Measurements from ENCODE around the gene ADAM12. TPM values are rescaled to one million over a fixed set of nuclear protein-coding genes. Genes with fewer than 3 reads are reported as not detected.

Gene ADAM12
- total and polyA plus RNA-seq, 2 donors from 2014 or later = 0.26 to 3.3 TPM

DNA sequence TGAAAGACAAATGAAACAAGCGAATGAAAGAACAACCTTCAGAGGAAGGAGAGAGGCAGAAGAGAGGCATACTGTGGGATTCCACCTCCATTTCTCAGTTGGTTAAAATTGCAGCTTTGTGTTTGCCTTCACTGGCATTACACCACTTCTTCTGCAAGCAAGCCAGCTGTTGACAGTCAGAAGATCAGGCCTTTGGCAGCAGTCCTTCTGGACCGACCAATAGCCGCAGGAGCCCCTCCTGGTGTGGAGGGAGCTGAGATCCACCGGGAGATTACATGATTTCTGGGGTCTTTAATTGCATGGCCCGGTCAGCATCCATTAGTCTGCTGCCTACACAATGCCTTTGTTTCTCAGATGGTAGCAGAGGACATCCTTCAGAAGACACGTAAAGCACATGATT lies 206.7 kb downstream of the ADAM12 start:
- H3K9ac ChIP-seq (ENCODE audit: low read length in 3 of 3) = no peak overlapping the region
- no peak overlapping the region for H3K27ac ChIP-seq (ENCODE audit: low read depth in 2 of 2, low read length in 2 of 2)
- no peaks in the 10 kb centered on the region for H3K27me3 ChIP-seq (ENCODE audit: control insufficient read depth, insufficient read depth, low read length)
- FAIRE-seq (no peak), DNase-seq (no peak)
- intact Hi-C loops (cut with DNase I) = no loop called here
- no peaks in the 10 kb centered on the region for H3K4me1 ChIP-seq (ENCODE audit: control insufficient read depth in 2 of 3, insufficient read depth in 2 of 3, low read depth in 1 of 3, low read length in 3 of 3)
- H3K36me3 ChIP-seq (ENCODE audit: control insufficient read depth in 2 of 3, insufficient read depth in 3 of 3, low read length in 3 of 3) = no peaks in the 10 kb centered on the region
- no peaks in the 10 kb centered on the region for H3K9me3 ChIP-seq (ENCODE audit: control insufficient read depth in 2 of 3, insufficient read depth in 1 of 3, low read length in 3 of 3)
- no peak overlapping the region for H3K4me3 ChIP-seq (ENCODE audit: low read length in 3 of 3)
- TF ChIP-seq, protein P1, sequence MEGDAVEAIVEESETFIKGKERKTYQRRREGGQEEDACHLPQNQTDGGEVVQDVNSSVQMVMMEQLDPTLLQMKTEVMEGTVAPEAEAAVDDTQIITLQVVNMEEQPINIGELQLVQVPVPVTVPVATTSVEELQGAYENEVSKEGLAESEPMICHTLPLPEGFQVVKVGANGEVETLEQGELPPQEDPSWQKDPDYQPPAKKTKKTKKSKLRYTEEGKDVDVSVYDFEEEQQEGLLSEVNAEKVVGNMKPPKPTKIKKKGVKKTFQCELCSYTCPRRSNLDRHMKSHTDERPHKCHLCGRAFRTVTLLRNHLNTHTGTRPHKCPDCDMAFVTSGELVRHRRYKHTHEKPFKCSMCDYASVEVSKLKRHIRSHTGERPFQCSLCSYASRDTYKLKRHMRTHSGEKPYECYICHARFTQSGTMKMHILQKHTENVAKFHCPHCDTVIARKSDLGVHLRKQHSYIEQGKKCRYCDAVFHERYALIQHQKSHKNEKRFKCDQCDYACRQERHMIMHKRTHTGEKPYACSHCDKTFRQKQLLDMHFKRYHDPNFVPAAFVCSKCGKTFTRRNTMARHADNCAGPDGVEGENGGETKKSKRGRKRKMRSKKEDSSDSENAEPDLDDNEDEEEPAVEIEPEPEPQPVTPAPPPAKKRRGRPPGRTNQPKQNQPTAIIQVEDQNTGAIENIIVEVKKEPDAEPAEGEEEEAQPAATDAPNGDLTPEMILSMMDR (IDR thresholded peaks at IDR 0.05; ENCODE audit: borderline replicate concordance, extremely low read depth, insufficient read depth) = no peak

- no peak for FAIRE-seq
- Histone ChIP-seq H3K9ac (ENCODE audit: low read length in 3 of 3) (no peak overlapping the region), H3K4me1 (ENCODE audit: control insufficient read depth in 2 of 3, insufficient read depth in 2 of 3, low read depth in 1 of 3, low read length in 3 of 3) (no peaks in the 10 kb centered on the region), H3K36me3 (ENCODE audit: control insufficient read depth in 2 of 3, insufficient read depth in 3 of 3, low read length in 3 of 3) (no peaks in the 10 kb centered on the region), H3K27me3 (ENCODE audit: control insufficient read depth, insufficient read depth, low read length) (no peaks in the 10 kb centered on the region), H3K27ac (ENCODE audit: low read depth in 2 of 2, low read length in 2 of 2) (no peak overlapping the region), H3K4me3 (ENCODE audit: low read length in 3 of 3) (no peak overlapping the region), H3K9me3 (ENCODE audit: control insufficient read depth in 2 of 3, insufficient read depth in 1 of 3, low read length in 3 of 3) (no peaks in the 10 kb centered on the region)
- intact Hi-C loops (cut with DNase I) = no loop called here
- no peak for DNase-seq
- TF ChIP-seq, protein P1 (IDR thresholded peaks at IDR 0.05; ENCODE audit: borderline replicate concordance, extremely low read depth, insufficient read depth) = no peak
Measured at GRCh38 chr10:126179637-126180036, 208.6 kb downstream of the ADAM12 start.

- no peaks in the 10 kb centered on the region for H3K27me3 ChIP-seq (ENCODE audit: control insufficient read depth, insufficient read depth, low read length)
- intact Hi-C loops (cut with DNase I) = no loop called here
- no peak overlapping the region for H3K4me3 ChIP-seq (ENCODE audit: low read length in 3 of 3)
- TF ChIP-seq, protein P1 (IDR thresholded peaks at IDR 0.05; ENCODE audit: borderline replicate concordance, extremely low read depth, insufficient read depth) = no peak
- no peak overlapping the region for H3K27ac ChIP-seq (ENCODE audit: low read depth in 2 of 2, low read length in 2 of 2)
- DNase-seq = no peak
- H3K4me1 ChIP-seq (ENCODE audit: control insufficient read depth in 2 of 3, insufficient read depth in 2 of 3, low read depth in 1 of 3, low read length in 3 of 3) = no peaks in the 10 kb centered on the region
- no peak overlapping the region for H3K9ac ChIP-seq (ENCODE audit: low read length in 3 of 3)
- FAIRE-seq = no peak
- H3K9me3 ChIP-seq (ENCODE audit: control insufficient read depth in 2 of 3, insufficient read depth in 1 of 3, low read length in 3 of 3) = no peaks in the 10 kb centered on the region
- H3K36me3 ChIP-seq (ENCODE audit: control insufficient read depth in 2 of 3, insufficient read depth in 3 of 3, low read length in 3 of 3) = no peaks in the 10 kb centered on the region
Measured at GRCh38 chr10:126177417-126178030, 210.8 kb downstream of the ADAM12 start.
